SU-DHL-6 (cell line): ENCODE results near the gene SIM2.

Experiments
- H2AFZ ChIP-seq: fragments of 200-600 bp; sonication (generic); 2 replicates; pipeline ENCODE4 v1.6.1; 2014; ENCODE audit warnings: low read depth, mild to moderate bottlenecking, moderate library complexity, mixed read lengths, antibody characterized with exemption, low read length; ENCODE audit not compliant: severe bottlenecking
- H3F3A ChIP-seq: fragments of 200-600 bp; shearing (Covaris generic); 2 replicates; pipeline ENCODE4 v1.6.0; 2016; ENCODE audit warnings: antibody characterized with exemption, mild to moderate bottlenecking; ENCODE audit not compliant: insufficient read depth
- H3K27ac ChIP-seq: fragments of 200-600 bp; sonication (generic); 2 replicates; pipeline ENCODE4 v1.5.1; 2016; ENCODE audit warnings: low read depth, mild to moderate bottlenecking, low read length, moderate library complexity, mixed read lengths
- H3K27me3 ChIP-seq: fragments of 200-600 bp; sonication (generic), shearing (Covaris generic); 2 replicates; pipeline ENCODE4 v1.6.0; 2014; ENCODE audit warnings: mild to moderate bottlenecking, low read length
- H3K36me3 ChIP-seq: fragments of 200-600 bp; sonication (generic); 2 replicates; pipeline ENCODE4 v1.6.1; 2014; ENCODE audit warnings: mild to moderate bottlenecking, low read length, mixed read lengths
- H3K4me2 ChIP-seq: fragments of 300-600, 200-600 bp; shearing (Covaris generic), sonication (generic); 2 replicates; pipeline ENCODE4 v1.6.0; 2014; ENCODE audit warnings: low read length, low read depth, mild to moderate bottlenecking; ENCODE audit not compliant: poor library complexity, severe bottlenecking
- H3K4me3 ChIP-seq: fragments of 200-600 bp; sonication (generic); 2 replicates; pipeline ENCODE4 v1.5.1; 2014; ENCODE audit warnings: antibody characterized with exemption, low read length, mild to moderate bottlenecking, mixed read lengths; ENCODE audit not compliant: insufficient read depth, poor library complexity, severe bottlenecking
- H3K79me2 ChIP-seq: fragments of 200-600 bp; sonication (generic); 2 replicates; pipeline ENCODE4 v1.6.1; 2014; ENCODE audit warnings: mild to moderate bottlenecking, low read length, moderate library complexity; ENCODE audit not compliant: insufficient read depth
- H3K9ac ChIP-seq: fragments of 200-600 bp; sonication (generic); 2 replicates; pipeline ENCODE4 v1.7.0; 2014; ENCODE audit warnings: mild to moderate bottlenecking, low read length
- H3K9me2 ChIP-seq: fragments of 200-600 bp; sonication (generic); replicated peaks from 2 replicates; pipeline ENCODE4 v1.6.1; 2014; ENCODE audit warnings: low read length; ENCODE audit not compliant: insufficient read depth
- H3K9me3 ChIP-seq: fragments of 200-600 bp; sonication (generic); 2 replicates; pipeline ENCODE4 v1.6.1; 2014; ENCODE audit warnings: low read length, mixed read lengths; ENCODE audit not compliant: insufficient read depth
- H4K20me1 ChIP-seq: fragments of 200-600 bp; sonication (generic); 2 replicates; pipeline ENCODE4 v1.6.1; 2014; ENCODE audit warnings: low read depth, mild to moderate bottlenecking, antibody characterized with exemption, low read length, moderate library complexity, mixed read lengths
- EZH2phosphoT487 ChIP-seq: fragments of 200-600 bp; sonication (generic), shearing (Covaris generic); conservative IDR thresholded peaks from 2 replicates; pipeline ENCODE4 v1.6.1; 2018; ENCODE audit warnings: mild to moderate bottlenecking, antibody characterized with exemption, low read length, moderate library complexity, mixed read lengths
- TF ChIP-seq, protein P1 (sequence below): fragments of 200-600 bp; sonication (generic); IDR thresholded peaks from one replicate; pipeline ENCODE4 v1.5.1; 2017; ENCODE audit warnings: antibody characterized with exemption, mild to moderate bottlenecking, low read length, moderate library complexity; ENCODE audit not compliant: insufficient read depth, poor library complexity, severe bottlenecking

The SIM2 gene

DNA sequence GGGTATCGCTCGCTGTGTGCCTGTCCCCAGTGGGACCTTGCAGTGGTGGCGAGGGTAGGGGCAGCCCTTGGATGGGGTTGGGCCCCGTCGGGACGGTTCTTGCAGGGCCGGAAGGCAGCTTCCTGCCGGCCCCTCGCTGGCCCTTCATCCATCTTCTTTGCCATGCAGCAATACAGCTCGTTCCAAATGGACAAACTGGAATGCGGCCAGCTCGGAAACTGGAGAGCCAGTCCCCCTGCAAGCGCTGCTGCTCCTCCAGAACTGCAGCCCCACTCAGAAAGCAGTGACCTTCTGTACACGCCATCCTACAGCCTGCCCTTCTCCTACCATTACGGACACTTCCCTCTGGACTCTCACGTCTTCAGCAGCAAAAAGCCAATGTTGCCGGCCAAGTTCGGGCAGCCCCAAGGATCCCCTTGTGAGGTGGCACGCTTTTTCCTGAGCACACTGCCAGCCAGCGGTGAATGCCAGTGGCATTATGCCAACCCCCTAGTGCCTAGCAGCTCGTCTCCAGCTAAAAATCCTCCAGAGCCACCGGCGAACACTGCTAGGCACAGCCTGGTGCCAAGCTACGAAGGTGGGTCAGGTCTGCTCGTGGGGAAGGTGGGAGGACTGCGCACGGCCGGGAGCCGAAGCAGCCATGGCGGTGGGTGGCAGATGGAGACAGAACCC, 45.8 kb downstream of the SIM2 start:
- no peaks in the 10 kb centered on the region for H3K9me3 ChIP-seq
- no peak overlapping the region for H3K4me2 ChIP-seq
- H2AFZ ChIP-seq = no peak overlapping the region
- H3F3A ChIP-seq = no peaks in the 10 kb centered on the region
- no peaks in the 10 kb centered on the region for H3K36me3 ChIP-seq
- no peaks in the 10 kb centered on the region for H3K9me2 ChIP-seq
- no peak overlapping the region for H3K27ac ChIP-seq
- H4K20me1 ChIP-seq = no peaks in the 10 kb centered on the region
- TF ChIP-seq EZH2phosphoT487 = no peak
- TF ChIP-seq, protein P1, sequence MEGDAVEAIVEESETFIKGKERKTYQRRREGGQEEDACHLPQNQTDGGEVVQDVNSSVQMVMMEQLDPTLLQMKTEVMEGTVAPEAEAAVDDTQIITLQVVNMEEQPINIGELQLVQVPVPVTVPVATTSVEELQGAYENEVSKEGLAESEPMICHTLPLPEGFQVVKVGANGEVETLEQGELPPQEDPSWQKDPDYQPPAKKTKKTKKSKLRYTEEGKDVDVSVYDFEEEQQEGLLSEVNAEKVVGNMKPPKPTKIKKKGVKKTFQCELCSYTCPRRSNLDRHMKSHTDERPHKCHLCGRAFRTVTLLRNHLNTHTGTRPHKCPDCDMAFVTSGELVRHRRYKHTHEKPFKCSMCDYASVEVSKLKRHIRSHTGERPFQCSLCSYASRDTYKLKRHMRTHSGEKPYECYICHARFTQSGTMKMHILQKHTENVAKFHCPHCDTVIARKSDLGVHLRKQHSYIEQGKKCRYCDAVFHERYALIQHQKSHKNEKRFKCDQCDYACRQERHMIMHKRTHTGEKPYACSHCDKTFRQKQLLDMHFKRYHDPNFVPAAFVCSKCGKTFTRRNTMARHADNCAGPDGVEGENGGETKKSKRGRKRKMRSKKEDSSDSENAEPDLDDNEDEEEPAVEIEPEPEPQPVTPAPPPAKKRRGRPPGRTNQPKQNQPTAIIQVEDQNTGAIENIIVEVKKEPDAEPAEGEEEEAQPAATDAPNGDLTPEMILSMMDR = no peak
- H3K4me3 ChIP-seq = no peak overlapping the region
- no peaks in the 10 kb centered on the region for H3K79me2 ChIP-seq
- no peak overlapping the region for H3K9ac ChIP-seq
- H3K27me3 ChIP-seq = no peaks in the 10 kb centered on the region

DNA sequence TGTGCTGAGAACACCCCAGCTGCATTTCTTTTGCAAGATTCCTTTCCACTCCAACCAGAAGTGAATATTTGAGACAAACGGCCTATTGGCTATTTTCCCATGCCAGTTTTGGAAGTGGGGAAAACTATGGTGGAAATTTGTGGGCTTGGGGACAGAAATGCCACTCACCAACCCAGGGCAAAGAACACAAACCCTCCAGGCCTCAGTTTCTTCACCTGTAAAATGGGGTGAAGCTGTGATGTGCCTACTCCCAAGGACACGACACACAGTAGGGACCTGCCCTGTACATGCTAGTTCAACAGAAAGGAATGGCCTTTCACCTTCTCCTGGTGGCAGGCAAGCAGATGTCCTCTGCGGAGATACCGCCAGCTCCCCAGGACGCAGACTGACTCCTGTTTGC, 46.5 kb downstream of the SIM2 start:
- Histone ChIP-seq H3K4me3 (no peak overlapping the region), H3K27ac (no peak overlapping the region), H2AFZ (no peak overlapping the region), H3K4me2 (no peak overlapping the region), H3F3A (no peaks in the 10 kb centered on the region), H3K9me2 (no peaks in the 10 kb centered on the region), H3K79me2 (no peaks in the 10 kb centered on the region), H3K9ac (no peak overlapping the region), H3K27me3 (no peaks in the 10 kb centered on the region), H3K36me3 (no peaks in the 10 kb centered on the region), H4K20me1 (no peaks in the 10 kb centered on the region), H3K9me3 (no peaks in the 10 kb centered on the region)
- TF ChIP-seq EZH2phosphoT487 = no peak
- TF ChIP-seq, protein P1 = no peak

DNA sequence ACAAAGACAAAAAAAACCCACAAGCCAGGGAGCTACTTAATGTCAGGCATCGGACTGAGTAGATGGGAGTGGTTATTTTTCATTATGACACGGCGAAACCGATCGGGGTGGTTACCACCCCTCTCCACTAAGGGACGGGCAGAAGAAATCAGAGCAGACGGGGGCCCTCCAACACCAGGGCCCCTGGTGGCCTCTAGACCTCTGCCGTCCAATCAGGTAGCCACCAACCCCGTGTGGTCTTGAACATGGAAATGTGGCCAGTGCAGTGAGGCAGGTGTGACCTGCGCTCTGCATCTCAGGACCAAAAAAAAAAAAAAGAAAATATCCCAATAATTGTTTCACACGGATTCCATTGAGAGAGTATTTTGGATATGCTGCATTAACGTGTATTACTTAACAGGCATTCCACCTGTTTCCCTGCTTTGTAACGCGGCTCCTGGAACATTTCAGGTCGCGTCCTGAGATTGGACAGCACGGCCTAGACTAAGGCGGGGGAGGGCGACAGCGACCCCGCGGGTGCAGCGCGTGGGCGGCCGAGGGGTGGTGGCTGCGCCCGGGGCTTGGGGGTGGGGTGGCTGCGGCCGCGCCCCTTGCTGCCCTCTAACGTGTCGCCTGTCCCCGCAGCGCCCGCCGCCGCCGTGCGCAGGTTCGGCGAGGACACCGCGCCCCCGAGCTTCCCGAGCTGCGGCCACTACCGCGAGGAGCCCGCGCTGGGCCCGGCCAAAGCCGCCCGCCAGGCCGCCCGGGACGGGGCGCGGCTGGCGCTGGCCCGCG, 48.3 kb downstream of the SIM2 start:
- no peak for TF ChIP-seq EZH2phosphoT487
- TF ChIP-seq, protein P1 = no peak
- Histone ChIP-seq H3K4me2 (no peak overlapping the region), H3K27ac (no peak overlapping the region), H2AFZ (no peak overlapping the region), H3K27me3 (no peaks in the 10 kb centered on the region), H3K9ac (no peak overlapping the region), H3K4me3 (no peak overlapping the region), H3K36me3 (no peaks in the 10 kb centered on the region), H4K20me1 (no peaks in the 10 kb centered on the region), H3F3A (no peaks in the 10 kb centered on the region), H3K79me2 (no peaks in the 10 kb centered on the region), H3K9me2 (no peaks in the 10 kb centered on the region), H3K9me3 (no peaks in the 10 kb centered on the region)
